ENCODE data around the gene COL25A1. TPM values are rescaled to one million over a fixed set of nuclear protein-coding genes. Genes with fewer than 3 reads are reported as not detected.

COL25A1 gene
- total and polyA plus RNA-seq, 11 donors = 0.19 to 1.8 (median 0.50) TPM

- 76 to 82% (median 79%) methylated on average over 2 of the region's 2 CpGs for WGBS, 4 donors
- DNase-seq (no peak), ATAC-seq (no peak)
- Histone ChIP-seq H3K4me1 (no peaks in the 10 kb centered on the region), H3K27me3 (no peaks in the 10 kb centered on the region), H3K27ac (no peak overlapping the region), H3K9me3 (no peaks in the 10 kb centered on the region), H3K36me3 (no peaks in the 10 kb centered on the region), H3K4me3 (no peak overlapping the region)
- no peak for TF ChIP-seq CTCF (IDR thresholded peaks at IDR 0.05)
- no peak for TF ChIP-seq POLR2A (IDR thresholded peaks at IDR 0.05)
- intact Hi-C loops (cut with DNase I) = no loop called here
These were observed 175.6 kb downstream of the COL25A1 start for GRCh38 chr4:109126856-109127255.

- Histone ChIP-seq H3K4me3 (no peak overlapping the region), H3K9me3 (peaks cover 0 to 6% (median 0%) of the 10 kb centered on the region in 12 donors), H3K27me3 (no peaks in the 10 kb centered on the region), H3K27ac (no peak overlapping the region), H3K4me1 (no peaks in the 10 kb centered on the region), H3K36me3 (no peaks in the 10 kb centered on the region)
- ATAC-seq = no peak
- WGBS, 4 donors = 30 to 50% (median 36%) methylated on average over 1 of the region's 1 CpG
- no peak for TF ChIP-seq POLR2A (IDR thresholded peaks at IDR 0.05)
- TF ChIP-seq CTCF (IDR thresholded peaks at IDR 0.05) = no peak
- intact Hi-C loops (cut with DNase I) = no loop called here
- no peak for DNase-seq
These were observed 177.4 kb downstream of the COL25A1 start for GRCh38 chr4:109125084-109125483.

DNA sequence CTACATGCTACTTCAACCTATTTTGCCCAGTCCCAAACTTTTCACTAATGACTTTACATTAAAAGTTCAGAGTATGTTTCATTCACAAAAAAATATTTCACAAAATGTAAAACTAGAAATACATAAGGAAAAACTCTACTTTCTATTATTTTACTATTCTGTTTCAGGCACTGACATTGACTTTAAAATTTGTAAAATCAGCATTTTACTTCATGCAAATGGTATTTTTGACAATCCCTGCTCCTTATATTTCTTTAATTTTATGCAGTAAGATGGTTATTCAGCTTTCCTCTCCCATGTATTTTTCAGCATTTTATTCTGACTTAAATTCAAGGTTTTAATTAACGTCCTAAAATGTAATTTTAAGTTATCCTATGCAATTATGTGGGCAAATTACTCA is 178.5 kb downstream of the COL25A1 start:
- TF ChIP-seq POLR2A (IDR thresholded peaks at IDR 0.05) (no peak), CTCF (IDR thresholded peaks at IDR 0.05) (no peak)
- intact Hi-C loops (cut with DNase I) = no loop called here
- no peaks in the 10 kb centered on the region for H3K36me3 ChIP-seq
- no peaks in the 10 kb centered on the region for H3K27me3 ChIP-seq
- no peak for DNase-seq
- no peaks in the 10 kb centered on the region for H3K4me1 ChIP-seq
- H3K9me3 ChIP-seq = peaks cover 0 to 15% (median 0%) of the 10 kb centered on the region in 12 donors
- 93 to 99% (median 95%) methylated on average over 1 of the region's 1 CpG for WGBS, 4 donors
- ATAC-seq = no peak
- H3K4me3 ChIP-seq = no peak overlapping the region
- H3K27ac ChIP-seq = no peak overlapping the region

DNA sequence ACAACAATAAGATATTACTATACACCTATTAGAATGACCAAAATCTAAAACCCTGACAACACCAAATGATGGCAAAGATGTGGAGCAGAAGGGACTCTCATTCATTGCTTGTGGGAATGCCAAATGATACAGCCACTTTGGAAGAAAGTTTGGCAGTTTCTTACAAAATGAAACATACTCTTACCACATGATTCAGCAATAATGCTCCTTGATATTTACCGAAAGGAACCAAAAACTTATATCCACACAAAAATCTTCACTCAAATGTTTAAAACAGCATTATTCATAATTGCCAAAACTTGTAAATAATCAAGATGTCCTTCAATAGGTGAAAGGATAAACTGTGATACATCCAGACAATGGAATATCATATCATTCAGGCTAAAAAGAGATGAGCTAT is 180.9 kb downstream of the COL25A1 start:
- peaks cover 0 to 15% (median 0%) of the 10 kb centered on the region in 12 donors for H3K9me3 ChIP-seq
- no peaks in the 10 kb centered on the region for H3K4me1 ChIP-seq
- WGBS, 4 donors = 95 to 100% (median 96%) methylated on average over 1 of the region's 1 CpG
- DNase-seq (no peak), ATAC-seq (no peak)
- H3K27me3 ChIP-seq = no peaks in the 10 kb centered on the region
- no peak overlapping the region for H3K27ac ChIP-seq
- H3K36me3 ChIP-seq = no peaks in the 10 kb centered on the region
- H3K4me3 ChIP-seq = no peak overlapping the region
- TF ChIP-seq POLR2A (IDR thresholded peaks at IDR 0.05) (no peak), CTCF (IDR thresholded peaks at IDR 0.05) (no peak)
- intact Hi-C loops (cut with DNase I) = no loop called here

Data from heart left ventricle (tissue), 16 donors.